ENCODE results near the gene PPP2R5C. TPM values are rescaled to one million over a fixed set of nuclear protein-coding genes. Genes with fewer than 3 reads are reported as not detected.

The PPP2R5C gene
- total and polyA plus RNA-seq, 8 donors = 41.6 to 76.1 (median 55.9) TPM

DNA sequence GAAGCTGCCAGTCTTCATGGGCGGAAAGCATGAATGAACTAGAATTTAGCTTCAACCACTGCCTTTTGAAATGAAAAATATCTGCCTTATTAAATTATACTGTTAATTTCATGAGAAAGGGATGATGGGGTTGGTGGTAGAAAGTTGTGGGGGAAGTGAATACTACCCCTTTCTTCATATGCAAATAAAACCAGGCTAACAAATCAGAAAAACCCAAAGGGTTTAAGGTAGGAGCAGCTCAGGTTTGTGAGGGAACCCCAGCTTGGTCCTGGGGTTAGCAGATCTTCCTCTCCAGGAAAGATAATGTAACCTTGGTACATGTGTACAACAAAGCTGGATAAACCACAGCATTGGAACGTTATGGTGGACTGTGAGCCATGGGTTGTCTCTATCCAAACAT, 84.0 kb downstream of the PPP2R5C start:
- no peak for FAIRE-seq
- Histone ChIP-seq H3K4me1 (peaks cover 3 to 14% (median 5%) of the 10 kb centered on the region in 3 donors), H3K4me3 (no peak overlapping the region), H3K9me3 (no peaks in the 10 kb centered on the region), H3K27me3 (no peaks in the 10 kb centered on the region), H3K36me3 (no peaks in the 10 kb centered on the region), H3K27ac (no peak overlapping the region)
- TF ChIP-seq, protein P1, sequence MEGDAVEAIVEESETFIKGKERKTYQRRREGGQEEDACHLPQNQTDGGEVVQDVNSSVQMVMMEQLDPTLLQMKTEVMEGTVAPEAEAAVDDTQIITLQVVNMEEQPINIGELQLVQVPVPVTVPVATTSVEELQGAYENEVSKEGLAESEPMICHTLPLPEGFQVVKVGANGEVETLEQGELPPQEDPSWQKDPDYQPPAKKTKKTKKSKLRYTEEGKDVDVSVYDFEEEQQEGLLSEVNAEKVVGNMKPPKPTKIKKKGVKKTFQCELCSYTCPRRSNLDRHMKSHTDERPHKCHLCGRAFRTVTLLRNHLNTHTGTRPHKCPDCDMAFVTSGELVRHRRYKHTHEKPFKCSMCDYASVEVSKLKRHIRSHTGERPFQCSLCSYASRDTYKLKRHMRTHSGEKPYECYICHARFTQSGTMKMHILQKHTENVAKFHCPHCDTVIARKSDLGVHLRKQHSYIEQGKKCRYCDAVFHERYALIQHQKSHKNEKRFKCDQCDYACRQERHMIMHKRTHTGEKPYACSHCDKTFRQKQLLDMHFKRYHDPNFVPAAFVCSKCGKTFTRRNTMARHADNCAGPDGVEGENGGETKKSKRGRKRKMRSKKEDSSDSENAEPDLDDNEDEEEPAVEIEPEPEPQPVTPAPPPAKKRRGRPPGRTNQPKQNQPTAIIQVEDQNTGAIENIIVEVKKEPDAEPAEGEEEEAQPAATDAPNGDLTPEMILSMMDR (IDR thresholded peaks at IDR 0.05) = no peak
- ATAC-seq = no peak
- 65 to 68% methylated on average over 2 of the region's 2 CpGs for WGBS, 2 donors
- intact Hi-C loops (cut with DNase I) = no loop called here
- no peak for DNase-seq

DNA sequence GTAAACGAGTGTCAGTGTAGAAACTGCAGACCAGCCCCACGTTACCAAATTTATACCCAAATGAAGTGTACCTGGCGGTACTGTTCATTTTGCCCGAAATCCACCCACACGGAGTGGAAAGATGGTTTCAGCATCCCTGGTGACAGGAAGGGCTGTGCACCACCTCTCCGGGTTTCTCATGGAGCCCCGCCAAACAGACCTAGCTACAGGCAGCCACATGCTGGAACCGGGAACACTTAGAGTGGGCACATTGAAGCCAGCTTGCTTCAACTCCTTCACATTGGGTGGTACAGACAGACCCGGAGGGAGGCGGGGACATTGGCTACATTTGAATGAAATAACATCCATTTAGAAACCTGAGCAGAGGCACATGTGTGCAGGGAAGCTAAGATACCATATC, 84.4 kb downstream of the PPP2R5C start:
- Histone ChIP-seq H3K27ac (no peak overlapping the region), H3K36me3 (no peaks in the 10 kb centered on the region), H3K27me3 (no peaks in the 10 kb centered on the region), H3K9me3 (no peaks in the 10 kb centered on the region), H3K4me3 (no peak overlapping the region), H3K4me1 (peaks cover 3 to 14% (median 5%) of the 10 kb centered on the region in 3 donors)
- TF ChIP-seq, protein P1 (IDR thresholded peaks at IDR 0.05) = no peak
- 90% methylated on average over 10 of the region's 10 CpGs for WGBS, 2 donors
- FAIRE-seq (no peak), DNase-seq (no peak), ATAC-seq (no peak)
- intact Hi-C loops (cut with DNase I) = no loop called here

DNA sequence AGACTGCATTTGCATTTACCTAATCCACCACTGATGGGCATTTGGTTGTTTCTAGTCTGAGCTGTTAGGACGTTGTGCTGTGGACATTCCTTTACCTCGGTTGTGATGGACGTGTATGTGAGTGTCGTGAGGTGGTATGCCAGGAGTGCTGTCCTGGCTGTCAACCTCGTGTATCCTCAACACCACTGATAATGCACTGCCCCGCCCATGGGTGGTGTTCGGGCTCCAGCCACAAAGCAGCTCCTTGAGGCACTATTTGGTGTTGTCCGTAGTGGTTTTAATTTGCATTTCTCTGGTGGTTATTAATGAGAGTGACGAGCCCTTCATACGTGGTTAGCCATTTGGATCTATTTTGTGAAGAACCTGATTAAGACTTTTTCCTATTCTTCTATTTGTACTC, 87.6 kb downstream of the PPP2R5C start:
- H3K9me3 ChIP-seq = no peaks in the 10 kb centered on the region
- H3K27me3 ChIP-seq = no peaks in the 10 kb centered on the region
- intact Hi-C loops (cut with DNase I) = no loop called here
- TF ChIP-seq, protein P1 (IDR thresholded peaks at IDR 0.05) = no peak
- peaks cover 0 to 8% (median 5%) of the 10 kb centered on the region in 3 donors for H3K4me1 ChIP-seq
- WGBS, 2 donors = 75 to 77% methylated on average over 10 of the region's 10 CpGs
- H3K36me3 ChIP-seq = no peaks in the 10 kb centered on the region
- H3K27ac ChIP-seq = no peak overlapping the region
- DNase-seq (no peak), FAIRE-seq (no peak), ATAC-seq (no peak)
- no peak overlapping the region for H3K4me3 ChIP-seq

DNA sequence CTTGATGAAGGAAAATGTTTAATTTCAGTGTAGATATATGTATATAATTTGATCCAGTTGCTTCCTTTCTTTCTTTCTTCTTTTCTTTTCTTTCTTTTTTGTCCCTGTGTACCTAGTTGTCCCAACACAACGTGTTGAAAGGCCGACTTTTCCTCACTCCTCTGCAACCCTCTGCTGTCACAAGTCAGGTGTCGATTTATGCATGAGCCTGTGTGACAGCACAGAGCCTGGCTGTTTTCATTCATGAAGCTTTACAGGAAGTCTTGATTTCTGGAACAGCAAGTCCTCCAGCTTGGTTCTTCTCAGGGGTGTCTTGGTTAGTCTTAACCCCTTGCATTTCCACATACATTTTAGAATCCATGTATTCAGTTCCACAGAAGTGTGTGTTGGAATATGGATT, 88.1 kb downstream of the PPP2R5C start:
- 64 to 71% methylated on average over 3 of the region's 3 CpGs for WGBS, 2 donors

DNA sequence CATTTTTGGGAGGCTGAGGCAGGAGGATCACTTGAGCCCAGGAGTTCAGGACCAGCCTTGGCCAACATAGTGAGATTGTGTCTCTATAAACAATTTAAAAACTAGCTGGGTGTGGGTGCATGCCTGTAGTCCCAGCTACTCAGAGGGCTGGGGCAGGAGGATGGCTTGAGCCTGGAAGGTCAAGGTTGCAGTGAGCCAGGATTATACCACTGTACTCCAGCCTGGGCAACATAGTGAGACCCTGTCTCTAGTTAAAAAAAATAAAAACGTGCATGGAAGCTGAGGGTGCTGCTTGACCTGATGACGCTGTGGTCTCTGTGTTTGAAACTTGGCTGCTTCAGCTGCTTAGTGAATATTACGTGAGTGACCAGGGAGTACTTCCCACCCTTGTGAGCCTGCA, 89.7 kb downstream of the PPP2R5C start:
- WGBS, 2 donors = 87 to 97% methylated on average over 3 of the region's 3 CpGs
- Histone ChIP-seq H3K36me3 (no peaks in the 10 kb centered on the region), H3K27ac (no peak overlapping the region), H3K4me1 (peaks cover 2 to 9% (median 9%) of the 10 kb centered on the region in 3 donors), H3K27me3 (no peaks in the 10 kb centered on the region), H3K4me3 (no peak overlapping the region), H3K9me3 (no peaks in the 10 kb centered on the region)
- FAIRE-seq (no peak), ATAC-seq (no peak), DNase-seq (no peak)
- TF ChIP-seq, protein P1 (IDR thresholded peaks at IDR 0.05) = no peak
- intact Hi-C loops (cut with DNase I) = no loop called here

More for the DNA sequence above, 88.1 kb downstream of the PPP2R5C start:
- no peak for FAIRE-seq
- H3K9me3 ChIP-seq = no peaks in the 10 kb centered on the region
- intact Hi-C loops (cut with DNase I) = no loop called here
- H3K4me1 ChIP-seq = peaks cover 0 to 9% (median 6%) of the 10 kb centered on the region in 3 donors
- H3K27me3 ChIP-seq = no peaks in the 10 kb centered on the region
- TF ChIP-seq, protein P1 (IDR thresholded peaks at IDR 0.05) = no peak
- DNase-seq = no peak
- ATAC-seq = no peak
- no peaks in the 10 kb centered on the region for H3K36me3 ChIP-seq
- no peak overlapping the region for H3K27ac ChIP-seq
- H3K4me3 ChIP-seq = no peak overlapping the region

All from pancreas (tissue), 10 donors.